Stimulated activated CD8-positive, alpha-beta memory T cell treated with anti-CD3 and anti-CD28 coated beads, Interleukin-4, amount 100 ng/mL, for 4 hours (primary cell): ENCODE data around the gene CD6.

ENCODE experiments used
- DNase-seq, 2 donors: peaks; one replicate each; pipeline ENCODE4 v3.0.0-alpha.2; 2020; ENCODE audit warnings: low read depth in 2 of 2, low spot score in 1 of 2

Gene CD6

DNA sequence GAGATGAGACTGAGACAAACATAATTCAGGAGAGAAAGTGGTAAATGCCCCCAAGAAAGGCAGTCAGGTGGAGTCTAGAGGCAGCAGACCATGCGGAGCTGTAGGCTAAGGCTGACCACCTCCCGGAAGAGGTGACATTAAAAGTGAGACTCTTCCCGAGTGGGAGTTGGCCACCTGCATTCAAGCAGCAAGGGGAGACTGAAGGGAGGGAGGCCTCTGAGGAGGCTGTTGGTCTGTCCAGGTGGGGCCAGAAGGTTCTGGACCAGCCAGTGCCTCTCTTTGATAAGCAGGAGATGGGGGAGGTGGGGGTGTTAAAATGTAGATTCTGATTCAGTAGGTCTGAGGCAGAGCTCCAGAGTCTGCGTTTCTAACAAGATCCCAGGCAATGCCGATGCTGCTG is 37.5 kb downstream of the CD6 start:
- DNase-seq = no peak

DNA sequence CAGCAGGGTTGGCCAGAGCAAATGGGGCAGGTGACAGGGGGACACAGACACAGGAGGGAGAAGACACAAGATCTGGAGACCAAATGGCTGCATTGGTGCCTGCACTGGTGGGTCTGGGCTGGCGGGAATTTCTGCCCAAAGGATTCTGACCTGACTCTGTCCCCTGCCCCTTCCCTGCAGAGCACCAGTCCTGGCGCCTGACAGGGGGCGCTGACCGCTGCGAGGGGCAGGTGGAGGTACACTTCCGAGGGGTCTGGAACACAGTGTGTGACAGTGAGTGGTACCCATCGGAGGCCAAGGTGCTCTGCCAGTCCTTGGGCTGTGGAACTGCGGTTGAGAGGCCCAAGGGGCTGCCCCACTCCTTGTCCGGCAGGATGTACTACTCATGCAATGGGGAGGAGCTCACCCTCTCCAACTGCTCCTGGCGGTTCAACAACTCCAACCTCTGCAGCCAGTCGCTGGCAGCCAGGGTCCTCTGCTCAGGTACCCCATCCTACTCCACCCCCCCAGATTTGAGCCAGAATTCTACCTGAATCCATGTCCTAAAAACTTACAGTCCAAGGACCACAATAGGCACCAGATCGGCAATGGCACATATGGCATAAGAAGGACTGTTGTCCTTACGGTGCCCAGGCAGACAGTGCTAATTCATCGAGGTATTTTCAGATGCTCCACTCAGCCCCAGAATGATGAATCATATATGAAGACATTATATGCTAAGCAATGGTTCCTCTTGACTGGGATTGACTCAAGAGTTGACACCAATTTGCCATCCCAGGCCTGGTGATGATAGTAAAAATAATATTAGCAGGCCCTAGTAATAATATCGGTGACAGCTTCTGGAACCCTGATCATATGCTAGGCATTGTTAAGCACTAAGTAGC is 38.2 kb downstream of the CD6 start:
- no peak for DNase-seq

GRCh38 chr11:61010466-61011228 is 39.2 kb downstream of the CD6 start:
- no peak for DNase-seq

- no peak for DNase-seq
These were observed 39.9 kb downstream of the CD6 start for GRCh38 chr11:61011229-61011870.

- DNase-seq = no peak
These were observed 40.7 kb downstream of the CD6 start for GRCh38 chr11:61011950-61012736.

- no peak for DNase-seq
These were observed 41.3 kb downstream of the CD6 start for GRCh38 chr11:61012737-61013215.

GRCh38 chr11:61018059-61018458 is 46.6 kb downstream of the CD6 start:
- DNase-seq = no peak

- no peak for DNase-seq
These were observed 47.8 kb downstream of the CD6 start for GRCh38 chr11:61019037-61019831.

DNA sequence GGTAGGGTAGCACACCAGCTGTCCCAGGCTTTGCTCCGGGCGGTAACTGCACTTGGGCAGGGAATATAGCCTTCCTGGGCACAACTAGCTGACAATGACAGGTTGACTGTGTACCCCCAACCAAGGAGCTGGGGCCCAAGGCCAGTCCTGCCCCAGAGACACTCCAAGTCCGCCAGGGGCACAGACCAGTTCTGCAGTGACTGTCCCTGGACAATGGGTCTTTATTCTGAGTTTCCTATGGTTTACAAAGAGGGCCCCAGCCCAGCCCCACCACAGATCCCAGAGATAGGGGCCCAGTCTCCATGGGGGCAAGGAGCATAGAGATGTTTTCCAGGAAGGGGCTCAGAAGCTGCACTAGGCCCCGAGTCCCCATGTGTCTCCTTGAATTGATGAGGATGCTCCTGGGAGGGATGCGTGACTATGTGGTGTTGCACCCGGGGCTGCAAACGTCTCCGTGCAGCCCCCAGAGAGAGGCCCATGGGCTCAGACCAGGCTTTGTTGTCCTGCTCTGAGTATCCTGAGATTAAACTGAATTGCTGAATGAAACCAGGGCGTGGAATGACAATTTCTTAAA is 48.4 kb downstream of the CD6 start:
- DNase-seq = no peak

DNA sequence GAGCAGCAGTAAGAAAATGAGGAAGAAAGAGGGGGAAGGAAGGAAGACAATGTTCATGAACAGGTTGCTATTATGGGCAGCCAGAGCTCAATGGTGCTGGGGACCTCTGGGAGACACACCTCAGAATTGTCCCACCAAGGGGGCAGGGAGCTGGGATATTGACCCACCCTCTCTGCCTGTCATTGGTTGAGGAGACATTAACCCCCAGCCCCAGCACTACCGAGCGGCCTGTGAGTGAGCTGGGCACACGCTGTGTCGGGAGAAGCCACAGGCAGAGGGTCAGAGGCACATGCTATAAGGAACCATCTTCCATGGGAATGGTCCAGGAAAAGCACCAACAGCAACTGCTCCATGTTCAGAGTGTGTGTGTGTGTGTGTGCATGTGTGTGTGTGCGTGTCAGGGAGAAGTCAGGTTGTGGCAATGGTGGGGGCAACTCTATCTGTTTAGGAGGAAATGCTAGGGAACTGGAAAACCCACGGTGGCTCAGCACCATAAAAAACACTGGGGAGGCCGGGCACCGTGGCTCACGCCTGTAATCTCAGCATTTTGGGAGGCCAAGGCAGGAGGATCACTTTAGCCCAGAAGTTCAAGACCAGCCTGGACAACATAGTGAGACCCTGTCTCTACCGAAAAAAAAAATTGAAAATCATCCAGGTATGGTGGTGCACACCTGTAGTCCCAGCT is 49.2 kb downstream of the CD6 start:
- DNase-seq = no peak

GRCh38 chr11:61021661-61022212 is 50.3 kb downstream of the CD6 start:
- peak; percentile 61 to 77 for DNase-seq

DNA sequence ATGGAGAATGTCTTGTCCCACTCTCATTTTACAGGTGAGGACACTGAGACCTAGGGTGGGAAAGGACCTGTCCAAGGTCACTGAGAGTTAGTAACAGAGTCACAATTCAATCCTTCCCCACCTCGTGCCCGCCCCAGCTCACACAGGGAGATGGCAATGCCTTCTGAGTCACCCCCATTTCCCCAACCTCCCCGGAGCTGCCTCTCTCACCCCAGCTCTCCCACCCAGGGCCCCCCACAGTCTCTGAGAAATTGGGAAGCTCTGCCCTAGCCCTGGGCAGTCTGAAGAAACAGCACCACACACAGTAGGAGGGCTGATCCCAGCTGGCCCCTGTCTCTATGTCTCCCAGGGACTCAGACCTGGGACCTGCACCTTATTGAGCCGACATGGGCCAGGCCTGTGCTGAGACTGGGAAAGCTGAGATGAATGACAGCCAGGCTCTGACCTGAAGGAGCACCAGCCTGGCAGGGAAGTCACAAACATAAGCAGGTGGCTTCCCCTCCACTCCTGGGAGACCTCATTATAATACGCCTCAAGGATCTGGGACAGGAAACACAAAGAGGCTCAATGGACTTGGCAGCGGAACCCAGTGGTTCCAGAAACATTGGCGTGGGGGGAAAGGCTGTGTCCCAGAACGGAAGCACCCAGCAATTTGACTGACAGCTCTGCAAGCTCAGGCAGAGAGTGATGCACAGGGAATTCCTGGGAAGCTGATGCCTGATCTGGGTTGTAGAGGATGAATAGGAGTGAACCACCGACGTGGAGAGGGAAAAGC is 51.0 kb downstream of the CD6 start:
- no peak for DNase-seq

GRCh38 chr11:61023086-61023965 is 51.8 kb downstream of the CD6 start:
- DNase-seq = no peak

DNA sequence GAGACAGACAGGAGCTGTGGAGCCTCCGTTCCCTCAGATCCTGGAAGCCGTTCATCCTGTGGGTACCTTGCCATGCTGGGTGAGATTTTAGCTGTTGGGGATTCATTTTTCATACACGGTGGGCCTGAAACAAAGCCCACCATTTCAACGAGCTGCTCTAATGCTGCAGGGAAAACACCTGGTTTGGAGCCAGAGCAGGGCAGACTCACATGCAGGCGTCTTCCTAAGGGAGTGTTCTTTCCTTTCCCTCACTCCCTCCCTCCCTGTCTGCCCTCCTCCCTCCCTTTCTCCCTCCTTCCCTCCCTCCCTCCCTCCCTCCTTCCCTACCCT is 52.5 kb downstream of the CD6 start:
- DNase-seq = no peak

DNA sequence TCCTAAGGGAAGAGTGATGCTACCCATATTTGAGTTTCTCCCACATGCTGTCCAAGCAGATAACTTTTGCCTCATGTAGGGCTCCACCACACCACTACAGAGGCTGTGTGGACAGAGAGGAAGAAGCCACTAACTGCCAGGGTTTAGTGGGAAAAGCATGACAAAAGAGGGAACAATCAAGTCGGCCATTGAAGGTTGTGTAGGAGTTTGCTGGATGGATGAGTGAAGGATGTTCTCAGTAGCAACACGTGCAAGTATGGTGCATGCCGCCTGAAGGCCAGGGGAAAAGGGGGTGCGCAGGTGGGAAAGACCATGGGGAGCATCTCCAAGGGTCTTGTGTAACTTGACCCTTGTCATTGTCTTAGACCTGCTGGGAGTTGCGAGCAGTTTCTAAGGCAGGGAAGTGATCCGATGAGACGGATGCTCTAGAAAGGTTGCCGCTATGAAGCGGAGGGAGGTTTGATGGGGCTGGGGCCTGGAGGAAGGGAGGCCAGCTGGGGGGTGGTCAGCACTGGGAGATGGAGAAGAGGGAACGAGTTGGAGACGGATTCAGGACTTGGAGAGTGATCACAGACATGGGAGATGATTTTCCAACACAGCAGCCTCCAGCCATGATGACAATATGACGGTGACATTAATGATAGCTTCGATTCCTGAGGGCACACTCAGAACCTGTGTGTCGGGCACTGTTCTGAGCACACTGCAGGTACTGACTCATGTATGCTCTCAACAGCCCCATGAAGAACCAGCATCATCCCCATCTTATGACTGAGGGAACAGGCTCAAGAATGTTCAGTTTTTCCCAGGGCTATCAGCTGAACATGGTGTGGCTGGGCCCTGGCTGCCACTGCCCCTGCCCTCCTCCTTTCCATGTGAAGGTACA is 53.7 kb downstream of the CD6 start:
- no peak for DNase-seq

GRCh38 chr11:61025821-61026120 is 54.3 kb downstream of the CD6 start:
- no peak for DNase-seq
